NCI-H82 treated with DMSO at 0.1 percent for 48 hours (cell line): ENCODE data around the gene PLA2G4E.

Experiments
- DNase-seq: peaks from one replicate; lab custom pipeline; 2025; ENCODE audit not compliant: unreplicated experiment; lab: John Stamatoyannopoulos, UW

Gene PLA2G4E

GRCh38 chr15:42053010-42053409, 32.2 kb upstream of the PLA2G4E start:
- DNase-seq: no peak

DNA sequence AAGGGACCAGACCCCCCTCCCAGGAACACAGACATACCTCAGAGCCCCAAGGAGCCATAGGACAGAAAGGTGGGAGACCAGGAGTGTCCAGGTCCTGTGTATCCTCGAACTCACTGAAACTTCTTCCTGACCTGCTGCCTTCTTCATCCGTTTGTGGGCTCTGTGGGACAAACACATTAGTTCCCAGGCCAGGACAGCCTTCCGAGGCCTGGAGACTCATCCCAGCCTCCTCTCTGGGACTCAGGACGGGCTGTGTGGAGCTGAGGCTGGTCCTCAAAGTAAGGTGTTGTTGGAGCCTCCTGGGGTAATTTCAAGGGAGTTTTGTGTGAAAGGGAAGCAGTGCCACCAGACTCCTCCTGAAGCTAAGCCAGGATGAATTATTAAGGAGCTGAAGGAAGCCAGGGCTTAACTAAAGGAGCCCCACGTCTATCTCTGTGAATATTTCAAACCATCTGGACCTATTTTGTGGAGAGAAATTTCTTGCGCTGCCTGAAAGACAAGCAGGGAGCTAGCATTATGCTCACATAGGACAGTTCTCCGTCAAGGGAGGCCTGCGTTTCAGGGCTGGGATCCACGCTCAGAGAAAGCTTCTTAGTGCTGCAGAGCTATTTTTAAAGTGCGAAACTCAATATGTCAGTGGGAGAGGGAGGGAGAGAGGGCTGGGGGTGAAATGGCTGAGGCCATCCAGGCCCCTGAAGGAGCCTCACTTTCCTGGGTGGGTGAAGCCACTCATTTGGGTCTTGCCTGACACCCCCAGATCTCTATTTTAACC, 29.8 kb upstream of the PLA2G4E start:
- peak; percentile 22 for DNase-seq

- DNase-seq: no peak
Measured at GRCh38 chr15:42048821-42049200, 28.0 kb upstream of the PLA2G4E start.

- no peak for DNase-seq
Measured at GRCh38 chr15:42048080-42048820, 27.4 kb upstream of the PLA2G4E start.

DNA sequence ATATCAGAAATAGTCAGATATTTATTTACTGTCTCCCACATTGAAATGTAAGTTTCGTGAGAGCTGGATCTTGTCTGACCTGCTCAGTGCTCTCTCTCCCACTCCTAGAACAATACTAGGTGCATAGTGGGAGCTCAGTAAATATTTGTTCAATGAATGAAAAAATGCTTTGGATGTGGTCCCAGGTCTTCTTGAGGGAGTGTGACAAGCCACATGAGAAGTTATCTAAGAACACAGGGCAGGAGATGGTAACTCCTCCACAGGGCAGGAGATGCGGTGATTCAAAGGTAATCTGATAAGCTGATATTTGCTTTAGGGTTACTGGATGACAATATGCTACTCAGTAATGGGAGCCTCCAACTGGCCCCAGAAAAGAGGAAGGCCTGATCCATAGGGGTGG, 25.8 kb upstream of the PLA2G4E start:
- no peak for DNase-seq

DNA sequence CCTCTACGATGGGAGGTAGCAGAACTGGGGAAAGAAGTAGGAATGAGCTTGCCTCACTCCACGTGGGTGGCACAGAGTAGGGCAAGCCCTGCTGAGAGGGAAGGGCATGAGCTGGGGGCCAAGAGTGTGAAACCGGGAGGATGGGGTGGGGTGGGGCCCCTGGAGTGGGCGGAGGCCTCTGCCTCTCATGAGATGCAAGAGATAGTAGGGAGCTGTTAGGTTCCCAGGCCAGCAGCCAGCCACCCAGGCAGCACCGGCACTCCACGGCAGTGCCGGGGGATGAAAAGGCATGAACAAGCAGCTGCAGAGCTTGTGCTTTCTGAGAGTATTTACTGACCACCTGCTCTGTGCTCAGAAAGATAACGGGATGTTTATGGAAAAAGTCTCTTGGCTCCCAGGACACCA, 24.4 kb upstream of the PLA2G4E start:
- DNase-seq: no peak

GRCh38 chr15:42042602-42043400, 22.0 kb upstream of the PLA2G4E start:
- DNase-seq: no peak

- no peak for DNase-seq
Measured at GRCh38 chr15:42038401-42038800, 17.6 kb upstream of the PLA2G4E start.

DNA sequence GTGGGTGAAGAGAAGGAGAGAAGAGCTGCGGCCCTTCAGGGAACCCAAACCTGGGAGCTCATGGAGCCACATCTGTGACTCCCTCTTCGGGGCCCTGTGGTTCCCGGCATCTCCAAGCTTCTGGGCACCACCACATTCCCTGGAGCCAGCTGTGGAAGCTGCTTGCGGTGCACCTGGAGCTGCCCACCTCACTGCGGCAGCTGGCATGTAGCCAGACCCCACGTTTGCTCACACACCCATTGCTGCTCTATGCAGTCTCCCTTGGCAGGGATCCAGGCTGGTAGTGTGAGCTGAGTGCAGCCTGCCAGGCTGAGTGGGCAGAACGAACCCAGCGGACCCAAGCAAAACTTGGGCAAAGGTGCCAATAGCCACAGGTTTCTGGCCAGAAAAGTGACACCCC, 16.8 kb upstream of the PLA2G4E start:
- DNase-seq: no peak

DNA sequence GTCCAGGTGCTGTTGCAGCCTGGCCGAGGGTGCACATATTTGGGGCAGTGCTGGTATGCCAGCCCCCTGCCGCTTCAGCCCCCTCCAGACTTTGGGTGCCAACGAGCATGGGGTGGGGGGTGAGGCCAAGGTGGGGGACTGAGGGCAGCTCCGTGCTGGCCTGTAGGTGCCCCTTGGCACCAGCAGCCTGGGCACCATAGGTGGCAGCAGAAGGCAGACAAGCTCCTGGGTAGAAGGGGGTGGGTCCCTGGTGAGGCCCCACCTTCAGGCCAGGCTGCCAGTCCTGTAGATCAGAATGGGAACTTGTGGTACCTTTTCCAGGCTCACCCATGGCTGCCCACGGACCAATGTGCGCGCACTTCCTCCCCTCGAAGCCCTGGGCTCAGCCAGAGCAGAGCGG, 16.1 kb upstream of the PLA2G4E start:
- no peak for DNase-seq

DNA sequence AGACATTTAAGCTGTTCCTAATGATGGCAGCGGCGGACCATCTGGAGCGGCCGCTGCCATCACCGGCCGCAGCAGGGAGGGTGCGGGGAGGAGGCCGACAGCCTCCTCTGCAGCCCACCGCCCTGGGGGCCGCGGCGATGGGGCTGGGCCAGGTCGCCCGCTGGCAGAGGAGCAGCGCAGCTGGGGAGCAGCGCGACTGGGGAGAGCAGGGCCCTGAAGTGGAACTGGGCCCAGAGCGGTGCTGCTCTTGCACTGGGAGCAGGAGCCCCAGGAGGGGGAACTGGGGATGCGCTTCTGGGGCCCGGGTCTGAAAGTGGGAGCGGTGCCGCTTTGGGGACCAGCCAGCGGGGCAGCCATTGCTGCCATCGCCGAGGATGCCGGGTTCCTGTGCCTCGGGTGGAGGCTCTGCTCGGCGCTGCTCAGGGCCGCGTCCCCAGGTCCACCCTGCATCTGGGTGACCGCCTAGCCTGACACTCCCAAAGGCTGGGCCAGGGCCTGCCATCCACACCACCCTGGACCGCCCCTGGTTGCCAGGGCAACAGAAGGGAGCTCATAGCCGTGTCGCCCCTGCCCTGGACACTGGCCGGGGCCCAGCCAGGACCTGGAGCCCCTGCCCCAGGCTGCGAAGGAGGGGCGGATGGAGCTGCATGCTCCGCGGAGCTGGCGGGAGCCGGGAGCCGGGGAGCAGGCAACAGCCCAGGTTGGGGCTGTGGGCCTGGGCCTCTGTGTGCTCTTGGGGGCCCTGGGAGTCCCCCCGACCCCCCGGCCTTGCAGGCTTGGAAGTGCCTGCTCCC, 15.5 kb upstream of the PLA2G4E start:
- no peak for DNase-seq

DNA sequence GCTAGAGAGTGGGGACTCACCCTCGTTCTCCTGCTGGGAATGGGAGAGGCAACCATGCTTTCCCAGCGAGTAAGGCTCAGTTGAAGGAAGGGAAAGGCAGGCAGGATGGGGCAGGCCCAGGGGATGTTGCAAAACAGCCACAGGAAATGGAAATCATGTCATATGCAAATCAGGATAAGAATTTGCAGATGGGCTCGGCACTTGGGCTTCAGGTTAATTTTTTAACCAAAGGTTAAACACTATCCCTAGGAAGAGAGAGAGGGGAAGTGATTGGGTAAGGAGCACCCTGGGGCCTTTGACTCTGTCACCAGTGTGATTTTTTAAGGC, 14.6 kb upstream of the PLA2G4E start:
- no peak for DNase-seq

DNA sequence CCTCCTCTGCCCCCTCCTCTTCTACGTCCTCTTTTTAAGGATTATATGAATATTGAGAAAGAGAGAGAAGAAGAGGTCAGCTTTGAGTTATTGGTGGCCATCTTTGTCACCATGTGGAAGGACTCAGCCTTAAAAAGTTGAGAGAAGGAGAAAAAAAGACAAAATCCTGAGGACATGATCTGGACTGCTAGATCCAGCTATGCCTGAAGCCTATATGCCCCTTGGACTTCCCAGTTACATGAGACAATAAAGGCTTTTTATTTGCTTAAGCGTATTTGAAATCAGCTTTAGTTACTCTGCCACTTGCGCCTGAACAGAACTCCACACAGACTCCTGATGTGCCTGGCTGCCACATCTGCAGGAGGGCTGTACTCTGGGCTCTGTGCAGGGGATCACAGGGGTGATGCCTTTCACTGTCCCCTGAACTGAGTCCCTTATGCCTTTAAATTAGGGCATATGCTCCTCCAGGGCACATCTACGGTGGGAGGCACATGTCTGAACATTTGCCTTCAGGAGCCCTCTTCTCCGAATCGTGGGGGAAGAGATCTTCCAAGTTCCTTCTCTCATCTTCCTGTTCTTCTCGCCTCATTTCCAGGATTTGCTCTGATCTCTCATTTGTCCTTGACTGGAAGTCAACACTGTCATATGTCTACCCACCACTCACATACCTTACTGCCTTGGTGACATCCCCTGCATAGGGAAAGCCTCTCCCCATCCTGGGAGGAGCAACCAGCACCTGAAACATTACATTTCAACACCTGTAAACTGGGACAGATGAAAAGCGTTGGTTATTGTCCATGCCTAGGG, 14.0 kb upstream of the PLA2G4E start:
- DNase-seq: no peak

DNA sequence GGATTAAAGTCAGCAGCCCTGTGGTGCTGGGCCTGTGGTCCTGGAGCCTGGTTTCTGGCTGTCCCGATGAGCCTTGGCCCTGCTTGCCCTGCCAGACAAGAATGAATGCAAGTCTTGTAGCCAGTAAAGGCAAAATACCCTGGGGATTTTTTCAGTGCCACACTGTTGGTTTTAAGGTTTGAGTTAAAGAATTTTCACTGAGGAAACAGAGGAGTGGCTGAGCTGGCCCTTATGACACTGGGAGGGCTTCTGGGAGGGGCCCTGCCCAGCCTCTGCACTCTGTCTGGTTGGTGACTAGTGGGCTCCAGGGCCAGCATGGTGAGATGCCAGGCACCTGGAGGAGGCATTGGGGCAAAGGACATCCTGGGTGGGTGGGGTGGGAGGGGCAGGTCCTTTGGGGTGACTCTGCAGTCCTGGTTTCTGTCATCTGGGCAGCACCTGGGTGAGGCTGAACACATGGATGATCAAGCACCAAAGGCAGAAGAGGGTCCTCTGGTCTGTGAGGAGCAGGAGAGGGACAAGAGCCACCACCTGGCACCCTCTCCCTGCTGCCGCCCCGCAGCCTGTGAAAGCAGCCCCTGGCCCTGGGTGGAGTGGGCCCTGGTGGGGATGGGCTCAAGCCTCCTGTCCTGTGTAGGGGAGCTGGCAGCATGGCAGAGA, 12.5 kb upstream of the PLA2G4E start:
- DNase-seq: no peak

DNA sequence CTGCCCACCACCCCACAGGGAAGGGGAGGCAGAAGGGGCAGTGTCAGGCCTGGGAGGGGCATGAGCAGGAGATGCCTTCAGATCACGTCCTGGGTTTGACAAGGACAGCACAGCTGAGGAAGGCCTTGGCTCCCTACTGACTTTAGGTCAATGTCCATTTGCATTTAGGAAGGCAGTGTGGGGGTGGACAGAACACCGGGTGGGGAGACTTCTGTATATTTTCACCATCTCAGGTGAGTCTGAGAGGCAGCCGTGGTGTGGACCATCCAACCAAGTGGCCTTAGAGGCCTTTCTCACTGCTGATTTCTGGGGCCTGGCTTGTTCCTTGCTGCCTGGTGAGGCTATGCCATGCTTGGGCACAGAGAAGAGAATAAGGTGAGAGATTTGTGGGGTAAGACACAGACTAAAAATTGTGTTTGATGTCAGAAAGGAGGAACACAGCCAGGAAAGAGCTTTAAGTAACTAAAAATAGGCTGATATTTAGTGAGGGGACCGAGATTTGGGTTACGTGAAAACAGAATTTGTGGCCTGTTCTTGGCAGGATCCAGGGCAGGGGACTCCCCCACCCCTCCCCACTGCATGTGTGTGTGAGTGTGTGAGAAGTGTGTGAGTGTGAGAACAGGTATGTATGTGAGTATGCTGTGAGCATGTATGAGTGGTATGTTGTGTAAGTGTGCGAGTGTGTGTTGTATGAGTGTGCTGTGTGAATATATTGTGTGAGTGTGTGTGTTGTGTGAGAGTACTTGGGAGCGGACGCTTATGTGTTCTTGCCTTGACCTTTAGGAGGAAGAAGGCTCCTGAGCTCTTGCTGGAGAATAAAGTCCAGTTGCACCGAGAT, 11.8 kb upstream of the PLA2G4E start:
- no peak for DNase-seq

DNA sequence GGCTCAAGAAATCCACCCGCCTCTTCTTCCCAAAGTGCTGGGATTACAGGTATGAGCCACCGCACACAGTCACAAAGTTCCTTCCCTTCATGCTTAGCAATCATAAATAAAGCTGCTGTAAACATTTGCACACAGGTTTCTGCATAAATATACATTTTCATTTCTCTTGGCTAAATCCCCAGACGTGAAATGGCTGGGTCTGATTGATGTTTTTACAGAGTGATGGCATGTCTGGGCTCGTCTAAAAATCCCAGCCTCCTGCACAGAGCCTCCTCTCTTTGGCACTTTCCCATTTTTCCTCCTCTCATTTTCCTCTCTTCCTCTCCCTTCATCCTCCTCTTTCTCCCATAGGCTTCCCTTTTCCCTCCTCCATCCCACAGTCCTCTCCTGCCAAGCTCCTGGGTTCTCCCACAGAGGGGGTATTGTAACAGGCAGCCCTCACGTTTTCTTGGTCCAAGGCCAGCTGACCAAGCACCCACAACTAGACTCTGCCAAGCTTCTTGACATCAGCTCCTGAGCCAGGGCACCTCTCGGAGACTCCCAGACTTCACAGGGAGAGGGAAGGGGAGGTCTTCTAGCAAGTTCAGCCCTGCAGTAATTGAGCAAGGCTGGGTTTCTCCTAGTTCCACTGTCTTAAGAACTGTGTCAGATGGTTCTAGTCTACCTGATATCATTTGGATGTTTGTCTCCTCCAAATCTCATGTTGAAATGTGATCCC, 10.5 kb upstream of the PLA2G4E start:
- DNase-seq: no peak

GRCh38 chr15:42027521-42027920, 6.7 kb upstream of the PLA2G4E start:
- DNase-seq: no peak

DNA sequence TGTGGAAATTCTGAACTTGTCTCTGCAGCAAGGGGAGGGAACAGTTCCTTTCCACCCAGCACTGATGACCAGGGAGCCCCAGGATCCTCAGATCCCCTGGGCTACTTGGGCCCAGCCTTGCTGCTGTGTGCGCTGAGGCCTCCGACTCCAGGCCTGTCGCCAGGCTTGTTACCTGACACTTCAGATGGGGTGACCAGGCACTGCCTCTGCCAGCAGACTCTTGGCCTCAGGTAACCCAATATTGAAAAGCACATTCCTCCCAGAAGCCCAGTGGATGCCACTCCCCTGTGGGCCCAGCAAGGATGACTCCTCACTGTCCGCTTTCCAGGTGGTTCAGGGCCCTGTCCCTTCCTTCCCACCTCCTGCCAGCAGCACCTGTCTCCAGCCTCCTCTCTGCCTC, 3.5 kb upstream of the PLA2G4E start:
- DNase-seq: no peak
